ENCODE results near the gene NEUROD4. TPM values are rescaled to one million over a fixed set of nuclear protein-coding genes. Genes with fewer than 3 reads are reported as not detected.

Gene NEUROD4
- total and polyA plus RNA-seq, 2 experiments from 2014 or later = not detected

- H3K9me2 ChIP-seq (replicated peaks; ENCODE audit: insufficient read depth) = no peaks in the 10 kb centered on the region
- TF ChIP-seq EZH2 (IDR thresholded peaks at IDR 0.05; ENCODE audit: borderline replicate concordance) (no peak), EZH2phosphoT487 (IDR thresholded peaks at IDR 0.05; ENCODE audit: low read depth, severe bottlenecking, unreplicated experiment) (no peak)
- no peak for DNase-seq (ENCODE audit: low spot score)
- no peak overlapping the region for H3K4me3 ChIP-seq
- no peak overlapping the region for H2AFZ ChIP-seq
- H3K4me2 ChIP-seq = no peak overlapping the region
- H3K36me3 ChIP-seq (replicated peaks; ENCODE audit: insufficient read depth, low read depth) = no peaks in the 10 kb centered on the region
- peaks cover 22% of the 10 kb centered on the region for H3K27me3 ChIP-seq
- no peaks in the 10 kb centered on the region for H3K9me3 ChIP-seq (ENCODE audit: low read depth)
- 53% methylated on average over 3 of the region's 3 CpGs for WGBS (ENCODE audit: low lambda C conversion rate, missing lambda C conversion rate)
- H3K27ac ChIP-seq = no peak overlapping the region
- no peaks in the 10 kb centered on the region for H3K79me2 ChIP-seq
- no peaks in the 10 kb centered on the region for H3K4me1 ChIP-seq (ENCODE audit: insufficient read depth)
- no peaks in the 10 kb centered on the region for H4K20me1 ChIP-seq (ENCODE audit: insufficient read depth, poor library complexity, severe bottlenecking)
Observed at GRCh38 chr12:55061024-55061423, 41.2 kb downstream of the NEUROD4 start.

- no peaks in the 10 kb centered on the region for H3K4me1 ChIP-seq (ENCODE audit: insufficient read depth)
- WGBS (ENCODE audit: low lambda C conversion rate, missing lambda C conversion rate) = 41% methylated on average over 2 of the region's 2 CpGs
Observed at GRCh38 chr12:55063291-55063690, 43.5 kb downstream of the NEUROD4 start.

GRCh38 chr12:55065535-55065934 lies 45.8 kb downstream of the NEUROD4 start:
- 68% methylated on average over 4 of the region's 4 CpGs for WGBS (ENCODE audit: low lambda C conversion rate, missing lambda C conversion rate)
- Histone ChIP-seq H3K27ac (no peak overlapping the region), H4K20me1 (ENCODE audit: insufficient read depth, poor library complexity, severe bottlenecking) (no peaks in the 10 kb centered on the region), H3K9me3 (ENCODE audit: low read depth) (no peaks in the 10 kb centered on the region), H3K36me3 (replicated peaks; ENCODE audit: insufficient read depth, low read depth) (no peaks in the 10 kb centered on the region), H3K79me2 (no peaks in the 10 kb centered on the region), H3K27me3 (peaks cover 23% of the 10 kb centered on the region), H3K4me3 (no peak overlapping the region), H3K4me1 (ENCODE audit: insufficient read depth) (no peaks in the 10 kb centered on the region), H2AFZ (no peak overlapping the region), H3K4me2 (no peak overlapping the region), H3K9me2 (replicated peaks; ENCODE audit: insufficient read depth) (no peaks in the 10 kb centered on the region)
- no peak for TF ChIP-seq EZH2phosphoT487 (IDR thresholded peaks at IDR 0.05; ENCODE audit: low read depth, severe bottlenecking, unreplicated experiment)
- no peak for TF ChIP-seq EZH2 (IDR thresholded peaks at IDR 0.05; ENCODE audit: borderline replicate concordance)
- no peak for TF ChIP-seq CTCF (IDR thresholded peaks at IDR 0.05; ENCODE audit: poor library complexity)
- no peak for DNase-seq (ENCODE audit: low spot score)

More at GRCh38 chr12:55063291-55063690, 43.5 kb downstream of the NEUROD4 start:
- H3K9me3 ChIP-seq (ENCODE audit: low read depth) = no peaks in the 10 kb centered on the region
- DNase-seq (ENCODE audit: low spot score) = no peak
- no peak overlapping the region for H3K4me3 ChIP-seq
- no peaks in the 10 kb centered on the region for H3K79me2 ChIP-seq
- peaks cover 28% of the 10 kb centered on the region for H3K27me3 ChIP-seq
- TF ChIP-seq EZH2 (IDR thresholded peaks at IDR 0.05; ENCODE audit: borderline replicate concordance) = no peak
- no peak for TF ChIP-seq CTCF (IDR thresholded peaks at IDR 0.05; ENCODE audit: poor library complexity)
- no peak for TF ChIP-seq EZH2phosphoT487 (IDR thresholded peaks at IDR 0.05; ENCODE audit: low read depth, severe bottlenecking, unreplicated experiment)
- no peak overlapping the region for H3K27ac ChIP-seq
- H4K20me1 ChIP-seq (ENCODE audit: insufficient read depth, poor library complexity, severe bottlenecking) = no peaks in the 10 kb centered on the region
- no peak overlapping the region for H3K4me2 ChIP-seq
- no peaks in the 10 kb centered on the region for H3K9me2 ChIP-seq (replicated peaks; ENCODE audit: insufficient read depth)
- H2AFZ ChIP-seq = no peak overlapping the region
- no peaks in the 10 kb centered on the region for H3K36me3 ChIP-seq (replicated peaks; ENCODE audit: insufficient read depth, low read depth)

GRCh38 chr12:55067701-55068100 lies 47.9 kb downstream of the NEUROD4 start:
- Histone ChIP-seq H3K4me3 (no peak overlapping the region), H3K9me3 (ENCODE audit: low read depth) (no peaks in the 10 kb centered on the region), H3K36me3 (replicated peaks; ENCODE audit: insufficient read depth, low read depth) (no peaks in the 10 kb centered on the region), H3K4me2 (no peak overlapping the region), H3K27me3 (peaks cover 17% of the 10 kb centered on the region), H2AFZ (no peak overlapping the region), H3K79me2 (no peaks in the 10 kb centered on the region), H3K9me2 (replicated peaks; ENCODE audit: insufficient read depth) (no peaks in the 10 kb centered on the region), H4K20me1 (ENCODE audit: insufficient read depth, poor library complexity, severe bottlenecking) (no peaks in the 10 kb centered on the region), H3K27ac (no peak overlapping the region), H3K4me1 (ENCODE audit: insufficient read depth) (no peaks in the 10 kb centered on the region)
- WGBS (ENCODE audit: low lambda C conversion rate, missing lambda C conversion rate) = 67% methylated on average over 8 of the region's 8 CpGs
- no peak for TF ChIP-seq EZH2phosphoT487 (IDR thresholded peaks at IDR 0.05; ENCODE audit: low read depth, severe bottlenecking, unreplicated experiment)
- TF ChIP-seq CTCF (IDR thresholded peaks at IDR 0.05; ENCODE audit: poor library complexity) = no peak
- no peak for TF ChIP-seq EZH2 (IDR thresholded peaks at IDR 0.05; ENCODE audit: borderline replicate concordance)
- DNase-seq (ENCODE audit: low spot score) = no peak
